DOHH2 (cell line): ENCODE measurements around the gene B4GALNT1.

Experiments used
- CTCF ChIP-seq: fragments of 200-600 bp; sonication (generic); IDR thresholded peaks from one replicate; pipeline ENCODE4 v1.5.1; 2014; ENCODE audit warnings: antibody characterized with exemption, mild to moderate bottlenecking, low read depth, low read length; ENCODE audit not compliant: poor library complexity, severe bottlenecking
- EZH2phosphoT487 ChIP-seq: fragments of 200-600 bp; sonication (generic); IDR thresholded peaks from 2 replicates; pipeline ENCODE4 v1.6.1; 2017; ENCODE audit warnings: borderline replicate concordance, mild to moderate bottlenecking, antibody characterized with exemption, low read length, moderate library complexity, mixed read lengths

DNA sequence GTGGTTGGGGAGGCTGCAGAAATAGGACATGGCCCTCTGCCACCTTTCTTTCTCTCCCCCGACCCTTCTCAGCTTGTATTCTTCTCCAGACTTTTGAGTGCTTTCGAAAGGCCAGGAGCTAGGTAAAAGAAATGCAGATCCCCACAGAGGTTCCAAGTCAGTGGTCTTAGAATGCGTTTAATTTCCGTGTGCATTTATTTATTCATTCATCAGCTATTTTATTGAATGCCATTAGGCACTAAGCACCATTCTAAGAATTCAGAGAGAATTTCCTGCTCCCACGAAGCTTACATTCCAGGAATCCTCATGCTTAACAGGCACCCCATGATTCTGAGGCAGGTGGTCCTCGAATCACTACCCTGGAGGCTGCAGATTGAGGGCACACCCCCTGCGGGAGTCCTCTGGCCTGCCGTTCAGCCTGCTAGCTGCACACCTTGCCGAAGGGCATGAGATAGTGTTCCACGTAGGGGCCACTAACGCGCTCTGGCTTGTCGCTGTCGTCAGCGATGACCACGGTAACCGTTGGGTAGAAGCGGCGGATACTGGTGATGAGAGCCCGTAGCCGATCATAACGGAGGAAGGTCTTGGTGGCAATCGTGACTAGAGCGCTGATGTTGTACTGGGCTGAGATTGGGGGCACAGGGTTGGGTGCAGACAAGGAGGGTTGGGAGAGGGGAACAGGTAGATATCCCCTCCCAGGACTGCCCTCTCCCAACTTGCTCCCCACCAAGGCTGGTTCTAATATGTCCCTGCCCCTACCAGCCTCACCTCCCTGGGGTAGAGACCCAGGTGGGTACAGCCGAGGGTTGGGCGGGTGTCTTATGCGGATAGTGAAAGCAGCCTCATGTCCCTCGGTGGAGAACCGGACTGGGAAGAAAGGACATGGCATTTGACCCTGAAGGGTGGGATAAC, 4.5 kb downstream of the B4GALNT1 start:
- TF ChIP-seq CTCF (no peak), EZH2phosphoT487 (no peak)
